Adrenal gland (tissue), 12 donors: Measurements from ENCODE around the gene COL16A1. TPM values are rescaled to one million over a fixed set of nuclear protein-coding genes. Genes with fewer than 3 reads are reported as not detected.

ENCODE experiments used
- DNase-seq, 7 donors: peaks; one replicate each; pipeline ENCODE4 v3.0.0-alpha.2; 2019 to 2020
- H3K27ac ChIP-seq, 5 donors: fragments of 200-600 bp; sonication (generic) in 4 of 5; 1 replicate in 3 of 5; 2 replicates in 2 of 5; pipeline versions ENCODE4 v1.5.1 to v1.8.0; 2016 to 2020; ENCODE audit warnings: mild to moderate bottlenecking in 1 of 5
- H3K27me3 ChIP-seq: fragments of 200-600 bp; 2 replicates; pipeline ENCODE4 v1.8.0; 2021
- H3K36me3 ChIP-seq, 2 donors: fragments of 200-600 bp; replicated peaks in 1 of 2; 1 replicate in 1 of 2; 2 replicates in 1 of 2; pipeline versions ENCODE4 v1.5.1 to v1.8.0; 2018 to 2022
- H3K4me1 ChIP-seq, 2 donors: fragments of 200-600 bp; replicated peaks in 1 of 2; 1 replicate in 1 of 2; 2 replicates in 1 of 2; pipeline versions ENCODE4 v1.5.1 to v1.8.0; 2018 to 2021
- H3K4me3 ChIP-seq, 4 donors: fragments of 200-600 bp; sonication (generic) in 3 of 4; one replicate each; pipeline ENCODE4 v1.5.1; 2016 to 2018
- H3K9me3 ChIP-seq, 3 donors: fragments of 200-600 bp; sonication (generic) in 1 of 3; replicated peaks in 1 of 3; 1 replicate in 2 of 3; 2 replicates in 1 of 3; pipeline versions ENCODE4 v1.5.1 to v1.8.0; 2016 to 2021
- CTCF ChIP-seq, 6 experiments: fragments of 450-650 bp in 4 of 6; fragments of 200-600 bp in 2 of 6; sonication (generic) in 1 of 6; IDR thresholded peaks; 1 replicate in 5 of 6; 2 replicates in 1 of 6; pipeline versions ENCODE4 v1.5.1 to v1.8.0; 2016 to 2021; ENCODE audit warnings: antibody characterized with exemption in 6 of 6, mild to moderate bottlenecking in 2 of 6, moderate library complexity in 1 of 6
- POLR2A ChIP-seq, 2 donors: fragments of 450-650 bp; IDR thresholded peaks; one replicate each; pipeline ENCODE4 v1.6.1; 2017; ENCODE audit warnings: antibody characterized with exemption in 2 of 2, mild to moderate bottlenecking in 2 of 2, moderate library complexity in 1 of 2
- WGBS, 4 donors: extraction: QIAGEN DNeasy Blood & Tissue Kit in 2 of 4; methylation state at CpG; one replicate each; pipeline versions ENCODE4 v1.1.5 to v1.1.7; 2013 to 2017; 5-methylcytosine and 5-hydroxymethylcytosine counted together
- intact Hi-C, 2 donors: fragments of 100-400 bp; cut with DNase I; formaldehyde crosslinking; loops; one replicate each; pipeline versions ENCODE4 v1.14.1 to v1.15.0; 2022 to 2023
- polyA plus RNA-seq, 3 donors: library from polyadenylated mRNA; stranded (reverse); fragments of 200-250 nt in 2 of 3; fragments of 350-450 nt in 1 of 3; fragmentation: Illumina TruSeq in 1 of 3; extraction: RNeasy Lipid Tissue Mini Kit (QIAGEN cat#74804) in 1 of 3; gene quantifications; one replicate each; pipeline ENCODE4 v1.2.3, GENCODE V29; 2013 to 2014
- total RNA-seq, 9 donors: library from RNA; depleted of rRNA in 4 of 9; stranded (reverse); fragments of >200 nt in 4 of 9; fragments of 120-200 nt in 1 of 9; fragmentation: NEBNext Ultra II Directional in 1 of 9; extraction: Animal tissue kit (Norgen Biotek cat#: 25700) in 1 of 9; gene quantifications; one replicate each; pipeline versions ENCODE4 v1.1.0 to v1.2.4, GENCODE V29; 2013 to 2023
- donor health status: healthy with polysubstance abuse.
- donor health status: Bipolar disorder and iron deficiency.
- donor health status: DM: yes; HTN: yes; CAD: no.
- donor health status: DM: no; HTN: no; CAD: no.
- donor health status: DM: no; HTN: no; CAD: no.
- donor health status: DM: yes; HTN: yes; CAD: no.

The COL16A1 gene
- total and polyA plus RNA-seq, 12 donors, result 6.1 to 129 (median 26.9) TPM

GRCh38 chr1:31715087-31715872 lies 11.5 kb upstream of the COL16A1 start:
- intact Hi-C loops, result loop anchor here in 1 of 2 donors (10.0 kb wide), 1 partner anchor 50 kb away; no protein-coding TSS in a partner anchor
- no peaks in the 10 kb centered on the region for H3K27me3 ChIP-seq
- H3K4me1 ChIP-seq, result peaks cover 26 to 38% of the 10 kb centered on the region in 2 donors
- peak; percentile 93 to 97 (median 96) for DNase-seq
- TF ChIP-seq CTCF (IDR thresholded peaks at IDR 0.05), result peak; percentile 77 to 88 (median 83)
- peak; percentile 31 to 77 for TF ChIP-seq POLR2A (IDR thresholded peaks at IDR 0.05)
- H3K27ac ChIP-seq, result peak overlapping the region; percentile 85 to 97 (median 95)
- 1 to 3% (median 2%) methylated on average over 14 to 44 of the region's 44 CpGs for WGBS, 4 donors
- no peaks in the 10 kb centered on the region for H3K36me3 ChIP-seq
- H3K9me3 ChIP-seq, result no peaks in the 10 kb centered on the region
- H3K4me3 ChIP-seq, result peak overlapping the region in 2 of 4 donors; percentile 35 to 40

GRCh38 chr1:31714442-31715086 lies 10.7 kb upstream of the COL16A1 start:
- H3K27ac ChIP-seq, result peak overlapping the region; percentile 85 to 97 (median 95)
- DNase-seq, result peak; percentile 81 to 90 (median 87)
- no peak for TF ChIP-seq POLR2A (IDR thresholded peaks at IDR 0.05)
- peak in 4 of 6 experiments; percentile 19 to 34 (median 28) for TF ChIP-seq CTCF (IDR thresholded peaks at IDR 0.05)
- intact Hi-C loops, result loop anchor here in 1 of 2 donors (10.0 kb wide), 1 partner anchor 50 kb away; no protein-coding TSS in a partner anchor
- 0 to 3% (median 2%) methylated on average over 13 to 39 of the region's 39 CpGs for WGBS, 4 donors
- no peaks in the 10 kb centered on the region for H3K9me3 ChIP-seq
- no peaks in the 10 kb centered on the region for H3K36me3 ChIP-seq
- no peaks in the 10 kb centered on the region for H3K27me3 ChIP-seq
- H3K4me3 ChIP-seq, result peak overlapping the region in 2 of 4 donors; percentile 35 to 40
- H3K4me1 ChIP-seq, result peaks cover 26 to 38% of the 10 kb centered on the region in 2 donors

- TF ChIP-seq POLR2A (IDR thresholded peaks at IDR 0.05) (no peak), CTCF (IDR thresholded peaks at IDR 0.05) (no peak)
- Histone ChIP-seq H3K9me3 (no peaks in the 10 kb centered on the region), H3K27ac (peak overlapping the region in 4 of 5 donors; percentile 16 to 97 (median 96)), H3K27me3 (no peaks in the 10 kb centered on the region), H3K4me3 (no peak overlapping the region), H3K4me1 (peaks cover 26 to 38% of the 10 kb centered on the region in 2 donors), H3K36me3 (no peaks in the 10 kb centered on the region)
- peak; percentile 59 to 85 (median 79) for DNase-seq
- intact Hi-C loops, result loop anchor here in 1 of 2 donors (10.0 kb wide), 1 partner anchor 48 kb away; no protein-coding TSS in a partner anchor
- WGBS, 4 donors, result 8 to 18% (median 15%) methylated on average over 1 of the region's 1 CpG
These were observed 8.8 kb upstream of the COL16A1 start for GRCh38 chr1:31712630-31713029.

GRCh38 chr1:31712068-31712467 lies 8.3 kb upstream of the COL16A1 start:
- DNase-seq, result no peak
- intact Hi-C loops, result loop anchor here in 1 of 2 donors (10.0 kb wide), 1 partner anchor 47 kb away; no protein-coding TSS in a partner anchor
- 70 to 83% (median 77%) methylated on average over 4 of the region's 4 CpGs for WGBS, 4 donors
- Histone ChIP-seq H3K9me3 (no peaks in the 10 kb centered on the region), H3K4me3 (no peak overlapping the region), H3K36me3 (no peaks in the 10 kb centered on the region), H3K27ac (peak overlapping the region in 4 of 5 donors; percentile 16 to 97 (median 96)), H3K4me1 (peaks cover 26 to 38% of the 10 kb centered on the region in 2 donors), H3K27me3 (no peaks in the 10 kb centered on the region)
- TF ChIP-seq POLR2A (IDR thresholded peaks at IDR 0.05), result no peak
- TF ChIP-seq CTCF (IDR thresholded peaks at IDR 0.05), result no peak
